Measurements from ENCODE around the gene TUBB4B.

Gene TUBB4B

DNA sequence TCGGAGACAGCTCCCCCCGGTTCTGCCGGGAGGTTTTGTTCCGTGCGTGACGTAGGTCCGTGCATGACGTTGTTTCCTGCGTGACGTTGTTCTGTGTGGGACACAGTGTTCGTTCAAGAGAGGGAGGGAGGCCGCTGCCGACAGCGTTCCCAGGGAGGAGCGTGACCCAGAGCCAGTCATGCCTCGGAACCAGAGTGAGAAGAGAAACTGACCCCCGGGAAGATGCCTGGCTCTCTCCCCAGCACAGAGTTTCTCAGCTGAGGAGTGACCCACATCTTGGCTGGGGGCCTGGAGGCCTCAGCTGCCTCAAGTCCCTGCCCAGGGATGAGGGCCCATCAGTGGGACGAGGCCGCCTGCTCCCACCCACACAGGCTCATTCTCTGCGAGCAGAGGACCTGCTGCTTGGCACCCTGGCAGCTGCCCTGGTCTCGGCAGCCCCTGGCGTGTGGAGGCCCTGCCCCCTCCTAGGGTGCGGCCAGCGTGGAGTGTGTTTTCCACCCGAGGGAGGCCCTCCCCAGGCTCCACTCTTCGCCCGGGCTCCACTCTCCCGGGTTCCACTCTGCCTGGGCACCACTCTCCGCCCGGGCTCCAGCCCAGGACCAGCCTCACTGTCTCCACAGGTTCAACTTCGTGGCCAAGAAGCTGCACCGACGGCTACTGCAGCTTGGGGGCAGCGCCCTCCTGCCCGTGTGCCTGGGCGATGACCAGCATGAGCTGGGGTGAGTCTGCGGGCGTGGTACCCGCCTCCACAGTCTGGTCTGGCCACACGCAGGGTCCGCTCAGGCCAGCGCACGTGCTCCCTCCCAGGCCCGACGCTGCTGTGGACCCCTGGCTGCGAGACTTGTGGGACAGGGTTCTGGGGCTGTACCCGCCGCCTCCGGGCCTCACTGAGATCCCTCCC is 27.7 kb upstream of the TUBB4B start:
- DNase-seq = no peak

DNA sequence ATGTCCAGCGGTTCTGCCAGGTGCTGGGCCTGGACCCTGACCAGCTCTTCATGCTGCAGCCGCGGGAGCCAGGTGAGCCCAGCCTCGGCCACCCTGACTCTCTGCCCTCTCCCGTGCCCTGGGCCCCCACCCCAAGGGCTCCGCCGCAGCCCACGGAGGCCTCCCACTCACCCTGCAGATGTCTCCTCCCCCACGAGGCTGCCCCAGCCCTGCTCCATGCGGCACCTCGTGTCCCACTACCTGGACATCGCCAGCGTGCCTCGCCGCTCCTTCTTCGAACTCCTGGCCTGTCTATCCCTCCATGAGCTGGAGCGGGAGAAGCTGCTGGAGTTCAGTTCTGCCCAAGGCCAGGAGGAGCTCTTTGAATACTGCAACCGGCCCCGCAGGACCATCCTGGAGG is 26.5 kb upstream of the TUBB4B start:
- no peak for DNase-seq

DNA sequence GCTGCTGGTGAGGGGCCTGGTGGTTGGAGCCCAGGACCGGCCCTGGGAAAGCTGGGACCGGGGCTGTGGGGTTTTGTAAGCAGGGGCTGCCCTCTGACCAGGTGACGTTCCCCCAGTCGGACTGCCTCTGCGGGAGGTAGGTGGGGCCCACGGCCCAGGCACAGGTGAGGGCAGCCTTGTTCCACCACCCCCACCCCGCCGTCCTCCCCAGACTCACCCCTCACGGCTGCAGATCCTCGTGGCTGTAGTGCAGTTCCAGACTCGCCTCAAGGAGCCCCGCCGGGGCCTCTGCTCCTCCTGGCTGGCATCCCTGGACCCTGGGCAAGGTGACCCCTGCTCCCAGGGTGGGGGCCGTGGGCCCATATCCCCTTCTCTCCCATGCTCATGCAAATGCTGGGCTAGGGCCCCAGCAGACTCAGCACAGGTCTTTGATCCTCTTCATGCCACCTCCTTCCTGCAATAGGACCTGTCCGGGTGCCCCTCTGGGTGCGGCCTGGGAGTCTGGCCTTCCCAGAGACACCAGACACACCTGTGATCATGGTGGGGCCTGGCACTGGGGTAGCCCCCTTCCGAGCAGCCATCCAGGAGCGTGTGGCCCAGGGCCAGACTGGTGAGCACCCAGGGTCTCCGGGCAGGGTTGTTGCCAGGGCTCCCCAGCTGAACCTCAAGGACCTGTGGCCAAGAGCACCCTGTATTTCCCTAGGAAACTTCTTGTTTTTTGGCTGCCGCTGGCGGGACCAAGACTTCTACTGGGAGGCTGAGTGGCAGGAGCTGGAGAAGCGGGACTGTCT is 25.7 kb upstream of the TUBB4B start:
- DNase-seq = no peak

DNA sequence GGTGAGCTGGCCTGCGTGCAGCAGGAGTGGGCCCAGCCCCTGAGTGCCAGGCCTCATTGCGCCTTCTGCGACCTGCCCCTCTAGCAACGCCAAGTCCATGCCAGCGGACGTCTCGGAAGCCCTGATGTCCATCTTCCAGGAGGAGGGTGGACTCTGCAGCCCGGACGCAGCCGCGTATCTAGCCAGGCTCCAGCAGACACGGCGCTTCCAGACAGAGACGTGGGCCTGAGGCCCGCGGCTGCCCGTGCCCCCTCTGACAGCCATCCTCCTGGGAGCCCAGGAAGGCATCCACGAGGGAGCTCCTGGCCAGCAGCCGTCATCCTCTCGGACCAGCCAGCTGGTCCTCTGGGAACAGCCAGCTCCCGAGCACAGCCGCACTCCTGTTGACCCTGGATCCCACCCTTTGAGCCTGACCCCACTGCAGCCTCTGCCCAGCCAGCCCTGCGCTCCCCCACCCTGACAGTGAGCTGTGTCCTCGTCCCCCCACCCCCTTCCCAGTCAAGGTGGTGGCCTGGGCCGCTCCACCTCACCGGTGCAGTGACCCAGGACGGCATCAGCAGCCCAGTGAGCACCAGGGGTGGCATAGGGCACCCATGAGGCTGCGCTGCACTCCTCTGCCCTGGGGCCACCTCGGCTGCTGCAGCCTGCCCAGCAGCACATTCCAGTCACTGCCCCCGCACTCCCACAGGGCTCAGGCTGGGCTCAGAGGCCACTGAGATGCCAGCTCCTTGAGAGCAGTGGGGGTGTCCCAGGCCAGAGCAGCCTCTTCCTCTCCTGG is 24.7 kb upstream of the TUBB4B start:
- DNase-seq = no peak

DNA sequence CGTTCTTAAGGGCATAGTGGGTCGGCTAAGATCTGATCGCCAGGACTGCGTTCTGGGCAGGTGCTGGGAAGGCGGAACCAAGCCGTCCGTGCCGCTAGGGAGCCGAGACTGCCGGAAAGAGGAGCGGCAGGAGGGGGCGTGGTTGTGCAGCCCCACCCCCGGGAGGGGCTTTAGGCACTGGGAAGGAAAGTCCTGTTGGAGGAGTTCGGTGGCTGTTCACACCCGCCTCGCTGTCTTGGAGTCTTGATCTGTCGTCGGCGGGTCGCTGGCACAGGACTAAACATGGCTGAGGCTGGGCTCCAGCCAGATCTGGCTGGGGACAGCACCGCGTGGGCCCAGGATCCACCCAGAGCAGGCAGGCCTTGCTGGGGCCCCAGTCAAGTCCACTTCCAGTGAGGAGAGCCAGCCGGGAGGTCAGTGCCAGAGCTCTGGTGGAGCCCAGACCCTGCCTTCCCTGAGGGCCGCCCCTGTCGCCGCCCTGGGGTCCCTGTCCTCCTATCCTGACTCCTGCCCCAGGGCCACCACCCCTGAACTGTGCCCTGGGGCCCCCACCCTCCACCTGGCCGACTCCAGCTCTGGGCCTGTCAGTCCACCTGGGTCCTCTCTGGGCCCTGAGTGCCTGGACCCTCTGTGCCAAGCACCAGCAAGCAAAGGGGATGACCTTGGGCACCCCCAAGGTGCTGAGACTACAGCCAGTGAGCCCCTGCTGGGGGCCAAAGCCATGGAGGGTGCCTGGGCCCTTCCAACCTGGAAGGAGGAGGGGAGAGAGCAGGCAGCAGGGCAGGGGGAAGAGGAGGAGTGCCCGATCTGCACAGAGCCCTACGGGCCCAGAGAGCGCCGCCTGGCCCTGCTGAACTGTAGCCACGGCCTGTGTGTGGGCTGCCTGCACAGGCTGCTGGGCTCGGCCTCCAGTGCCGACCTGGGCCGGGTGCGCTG is 23.5 kb upstream of the TUBB4B start:
- no peak for DNase-seq

DNA sequence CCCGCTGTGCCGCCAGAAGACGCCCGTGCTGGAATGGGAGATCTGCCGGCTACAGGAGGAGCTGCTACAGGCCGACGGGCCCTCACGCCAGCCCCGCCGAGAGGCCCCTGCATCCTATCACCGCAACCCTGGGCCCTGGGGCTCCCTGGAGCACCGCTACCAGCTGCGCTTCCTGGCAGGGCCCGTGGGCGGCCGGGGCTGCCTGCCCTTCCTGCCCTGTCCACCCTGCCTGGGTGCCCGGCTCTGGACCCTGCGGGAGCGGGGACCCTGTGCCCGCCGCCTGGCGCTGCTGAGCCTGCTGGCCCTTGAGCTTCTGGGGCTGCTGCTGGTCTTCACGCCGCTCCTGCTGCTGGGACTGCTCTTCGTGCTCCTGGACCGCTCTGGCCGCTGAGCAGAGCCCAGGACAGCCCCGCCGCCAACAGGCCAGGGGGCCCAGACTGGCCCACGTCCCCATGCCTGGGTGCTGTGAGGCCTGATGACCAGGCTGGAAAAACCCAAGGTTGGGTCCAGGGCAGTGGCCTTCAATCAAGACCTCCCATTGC is 22.8 kb upstream of the TUBB4B start:
- no peak for DNase-seq

DNA sequence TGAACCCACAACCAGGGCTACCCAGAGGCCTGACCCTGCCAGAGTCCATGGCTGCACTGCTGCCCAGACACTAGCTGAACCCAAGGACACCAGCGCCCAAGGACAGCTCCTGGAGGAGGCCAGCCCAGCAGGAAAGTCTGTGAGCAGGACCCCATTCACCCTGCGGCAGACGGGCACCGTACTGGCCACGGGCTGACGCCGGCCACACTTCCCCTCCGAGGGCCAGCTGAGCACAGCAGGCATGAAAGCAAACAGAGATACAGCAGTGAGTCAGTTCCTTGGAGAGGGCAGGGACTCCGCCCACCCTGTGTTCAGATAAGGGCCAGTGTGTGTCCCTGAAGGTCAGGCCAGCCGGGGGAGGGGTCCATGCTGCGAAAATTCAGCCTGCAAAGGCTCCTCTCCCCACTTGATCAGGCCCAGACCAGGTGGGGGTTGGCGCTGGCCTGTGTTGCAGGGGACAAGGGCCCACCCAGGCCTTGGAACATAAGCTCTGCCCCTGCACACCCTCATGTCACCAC is 22.3 kb upstream of the TUBB4B start:
- no peak for DNase-seq

DNA sequence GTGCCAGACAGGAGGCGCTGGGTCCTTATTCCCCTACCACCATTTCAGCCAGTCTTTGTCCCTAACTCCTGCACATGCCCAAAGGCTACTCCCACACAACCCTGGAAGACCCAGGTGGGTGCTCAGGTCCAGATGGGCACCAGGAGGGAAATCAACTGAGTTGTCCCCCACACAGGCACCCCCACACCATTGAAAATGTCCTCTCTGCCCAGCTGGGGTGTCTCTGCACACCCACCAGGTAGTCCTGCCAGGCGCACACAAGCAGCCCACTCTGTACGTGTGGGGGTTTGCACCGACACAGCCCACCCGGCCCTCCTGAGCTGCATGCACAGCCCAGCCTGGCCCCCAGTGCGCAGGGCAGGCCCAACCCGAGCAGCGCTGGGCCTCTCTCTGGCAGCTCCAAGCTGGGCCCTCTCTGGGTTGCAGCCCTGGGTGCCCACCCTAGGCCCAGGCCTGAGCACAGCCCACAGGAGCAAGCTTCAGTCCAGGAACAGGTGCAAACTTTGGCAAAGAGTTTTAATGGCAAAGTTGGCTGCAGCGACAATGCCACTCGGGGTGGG is 21.2 kb upstream of the TUBB4B start:
- DNase-seq = no peak

DNA sequence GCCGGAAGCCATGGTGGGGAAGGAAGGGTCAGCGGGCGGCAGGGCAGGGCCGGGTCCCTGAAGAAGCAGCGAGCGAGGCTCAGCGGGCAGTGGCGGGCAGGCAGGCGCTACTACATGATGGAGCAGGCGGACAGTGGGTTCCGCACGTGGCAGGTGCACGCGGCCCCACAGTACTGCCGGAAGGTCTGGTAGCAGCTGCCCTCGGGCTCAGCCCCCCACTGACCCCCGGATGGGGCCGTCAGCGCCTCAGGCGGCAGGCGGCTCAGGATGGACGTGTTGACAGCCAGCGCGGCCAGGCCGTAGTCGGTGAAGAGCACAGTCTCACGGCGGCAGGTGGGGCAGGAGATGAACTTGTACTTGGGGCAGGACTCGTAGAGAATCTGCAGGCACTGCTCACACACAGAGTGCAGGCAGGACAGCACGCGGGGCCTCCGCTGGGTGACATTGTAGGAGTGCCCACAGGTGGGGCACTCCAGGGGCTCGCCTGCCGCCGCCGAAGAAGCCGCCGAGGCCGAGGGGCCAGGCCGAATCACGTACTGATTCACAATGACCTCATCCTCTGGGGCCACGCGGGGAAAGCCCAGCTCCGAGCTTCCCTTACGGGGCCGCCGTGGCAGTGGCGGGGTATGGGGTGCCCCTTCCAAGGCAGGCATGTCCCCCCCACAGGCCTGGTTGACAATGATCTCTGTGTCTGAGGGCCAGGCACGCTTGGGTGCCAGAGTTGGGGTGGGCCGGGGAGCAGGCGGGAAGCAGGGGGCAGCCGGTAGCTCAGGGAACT is 20.6 kb upstream of the TUBB4B start:
- no peak for DNase-seq

DNA sequence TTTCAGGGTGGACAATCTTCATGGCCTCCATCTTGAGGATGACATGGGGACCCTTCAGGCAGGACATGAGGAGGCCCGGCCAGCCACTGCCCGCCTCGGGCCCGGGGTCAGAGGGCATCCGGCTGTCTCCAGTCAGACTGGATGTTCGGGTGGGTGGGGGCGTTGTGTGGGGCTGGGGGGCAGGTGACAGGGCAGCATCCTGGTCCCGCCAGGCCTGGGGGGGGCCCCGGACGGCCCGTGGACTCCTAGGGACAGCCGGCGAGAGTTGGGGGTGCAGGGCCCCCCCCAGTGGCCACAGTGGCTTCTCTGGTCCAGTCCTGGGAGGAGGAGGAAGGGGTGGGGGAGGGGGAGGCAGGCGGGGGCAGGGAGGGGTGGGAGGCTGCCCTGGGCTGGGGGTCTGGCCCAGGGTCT is 20.0 kb upstream of the TUBB4B start:
- no peak for DNase-seq

DNA sequence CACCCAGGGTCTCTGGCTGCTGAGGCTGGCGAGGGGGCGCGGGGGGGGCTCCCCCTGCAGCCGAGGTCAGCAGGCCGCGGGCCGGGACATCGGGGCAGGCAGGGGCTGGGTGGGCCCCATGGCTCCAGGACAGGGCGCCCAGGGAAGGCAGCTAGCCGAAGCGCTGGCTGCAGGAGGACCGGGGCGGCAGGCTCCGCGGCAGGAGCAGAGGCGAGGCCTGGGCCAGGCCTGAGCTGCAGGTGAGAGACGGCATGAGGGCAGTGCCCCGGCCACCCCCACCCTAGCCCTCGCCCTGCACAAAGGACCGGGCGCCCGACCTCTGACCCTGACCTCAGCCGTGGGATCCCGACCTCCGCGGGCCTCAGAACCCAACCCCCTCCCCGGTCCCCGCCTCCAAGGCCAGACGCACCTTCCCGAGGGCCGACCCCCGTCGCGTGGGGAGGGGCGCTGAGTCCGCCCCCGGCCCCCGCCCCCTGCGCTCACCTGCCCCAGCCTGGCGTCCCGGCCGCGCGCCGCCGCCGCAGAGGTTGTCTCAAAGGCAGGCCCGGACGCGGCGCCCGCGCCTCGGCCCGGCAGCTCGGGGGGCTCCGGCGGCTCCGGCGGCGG is 19.5 kb upstream of the TUBB4B start:
- DNase-seq = no peak

DNA sequence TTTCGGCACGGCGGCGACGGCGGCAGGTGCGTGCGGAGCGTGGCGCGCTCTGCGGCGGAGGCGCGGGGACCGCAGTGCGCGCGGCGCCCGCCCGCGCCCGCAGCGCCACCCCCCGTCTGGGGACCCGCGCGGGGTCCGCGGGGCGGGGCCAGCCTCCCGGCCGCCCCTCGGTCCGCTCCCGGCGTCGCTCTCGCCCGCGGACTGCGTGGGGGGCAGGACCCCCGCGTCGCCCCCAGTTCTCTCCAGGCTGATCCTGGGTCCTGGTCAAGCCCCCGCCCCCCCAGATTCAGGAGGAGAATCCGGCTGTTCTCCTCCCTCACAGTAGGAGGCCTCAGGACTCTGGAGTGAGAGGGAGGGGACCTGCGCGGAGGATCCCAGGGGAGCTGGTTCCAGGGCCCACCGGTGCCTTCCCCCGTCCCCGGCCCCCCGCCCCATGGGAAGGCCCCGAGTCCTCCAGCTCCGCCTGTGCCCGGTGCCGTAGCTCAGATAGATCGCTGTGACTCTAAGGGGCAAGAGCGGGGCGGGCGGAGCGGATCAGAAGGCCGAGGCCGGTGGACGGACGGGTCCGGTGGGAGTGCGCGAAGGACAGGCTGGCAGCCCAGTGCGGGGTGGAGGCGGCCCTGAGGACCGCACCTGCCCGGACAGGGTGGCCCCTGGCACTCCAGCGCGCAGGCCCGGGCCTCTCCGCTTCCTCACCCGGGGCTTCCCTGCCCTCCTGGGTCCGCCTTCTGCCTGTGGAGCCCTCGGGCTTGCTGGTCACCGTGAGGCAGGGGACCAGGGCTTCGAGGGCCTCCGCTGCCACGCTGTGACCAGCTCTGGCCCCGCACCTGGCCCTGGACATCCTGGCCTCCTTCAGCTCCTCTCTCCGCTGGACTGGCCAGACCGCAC is 18.7 kb upstream of the TUBB4B start, which contains the start of gene RNF208:
RNF208 (minus strand) TSS at position 51 of the 888 bp plus-strand sequence. CDS start 1,028 bp downstream, outside the sequence.
- DNase-seq = no peak

DNA sequence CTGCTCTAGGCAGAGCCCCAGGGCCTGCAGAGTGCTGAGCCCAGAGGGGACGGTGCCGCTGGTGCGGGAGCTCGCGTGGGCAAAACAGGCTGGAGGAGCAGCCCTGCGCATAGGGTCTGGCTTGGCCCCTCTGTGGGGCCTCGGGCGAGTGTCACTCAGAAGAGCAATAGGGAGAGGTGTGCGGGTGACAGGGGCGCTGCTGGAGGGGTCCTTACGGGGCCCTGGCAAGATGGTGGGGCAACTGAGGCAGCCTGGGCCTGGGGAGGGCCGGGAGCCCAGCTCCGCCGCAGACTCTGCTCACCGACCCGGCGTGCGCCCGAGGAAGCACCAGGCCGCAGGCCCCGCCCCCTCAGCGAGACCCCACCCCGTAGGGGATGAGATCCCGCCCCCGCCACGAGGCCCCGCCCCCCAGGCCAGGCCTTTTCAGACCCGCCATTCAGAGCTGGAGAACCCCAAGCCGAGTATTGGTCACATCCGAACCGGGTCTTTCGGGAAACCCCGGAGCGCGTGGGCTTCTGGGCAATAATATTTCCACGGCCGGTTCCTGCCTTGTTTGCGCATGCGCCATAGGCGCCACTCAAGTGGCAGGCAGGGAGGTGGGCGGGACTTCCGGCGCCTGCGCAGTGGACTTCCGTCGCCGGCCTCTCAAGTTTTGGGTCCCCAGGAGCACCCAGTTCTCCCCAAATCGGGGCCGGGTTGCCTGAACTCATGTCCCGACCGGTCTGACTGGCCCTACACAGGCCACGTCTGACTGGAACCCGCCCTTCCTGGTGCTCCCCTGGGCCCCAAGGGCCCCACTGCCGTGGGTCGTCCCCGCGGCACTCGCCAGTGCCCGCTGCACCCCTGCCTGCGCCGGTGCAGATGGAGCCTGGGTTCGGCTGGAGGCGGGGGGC is 17.8 kb upstream of the TUBB4B start:
- DNase-seq = peak; percentile 99

DNA sequence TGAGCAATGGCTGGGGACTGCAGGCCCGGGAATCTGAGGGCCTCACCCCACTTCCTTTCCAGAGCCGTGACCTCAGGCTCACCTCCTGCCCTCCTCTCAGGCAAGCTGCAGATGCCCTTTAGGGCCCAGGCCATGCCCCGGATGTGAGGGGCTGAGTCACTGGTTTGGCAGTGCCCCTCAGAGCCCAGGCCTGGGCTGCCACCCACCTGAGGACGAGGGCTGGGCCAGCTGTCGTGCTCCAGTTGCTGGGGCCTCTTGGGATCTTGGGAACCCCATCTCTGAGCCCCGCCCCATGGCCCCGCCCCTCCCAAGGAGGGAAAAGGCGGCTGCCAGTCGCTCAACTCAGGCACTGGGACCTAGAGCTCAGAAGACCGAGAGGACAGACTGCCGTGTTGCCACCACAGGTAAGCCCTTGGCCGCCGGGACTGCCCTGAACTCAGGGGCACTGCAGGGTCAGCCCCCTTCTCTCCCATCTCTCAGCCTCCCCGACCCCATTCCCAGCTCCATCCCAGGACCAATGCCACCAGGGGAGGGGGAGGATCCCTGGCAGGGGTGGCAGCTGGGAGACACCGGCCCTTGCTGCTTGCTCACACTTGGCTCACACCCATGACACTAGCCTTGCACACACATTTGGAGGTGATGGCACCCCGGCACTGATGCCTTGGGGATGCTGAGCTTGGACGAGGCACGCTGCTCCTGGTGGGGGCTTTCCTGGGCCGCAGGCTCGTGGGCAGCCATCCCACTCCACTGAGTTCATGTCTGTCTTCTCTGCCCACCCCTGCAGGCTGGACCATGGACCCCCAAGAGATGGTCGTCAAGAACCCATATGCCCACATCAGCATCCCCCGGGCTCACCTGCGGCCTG is 16.0 kb upstream of the TUBB4B start, which contains the start of gene CYSRT1:
CYSRT1 (plus strand) TSS at position 345 of the 865 bp plus-strand sequence; CDS start at position 793, 448 bp downstream.
- no peak for DNase-seq

DNA sequence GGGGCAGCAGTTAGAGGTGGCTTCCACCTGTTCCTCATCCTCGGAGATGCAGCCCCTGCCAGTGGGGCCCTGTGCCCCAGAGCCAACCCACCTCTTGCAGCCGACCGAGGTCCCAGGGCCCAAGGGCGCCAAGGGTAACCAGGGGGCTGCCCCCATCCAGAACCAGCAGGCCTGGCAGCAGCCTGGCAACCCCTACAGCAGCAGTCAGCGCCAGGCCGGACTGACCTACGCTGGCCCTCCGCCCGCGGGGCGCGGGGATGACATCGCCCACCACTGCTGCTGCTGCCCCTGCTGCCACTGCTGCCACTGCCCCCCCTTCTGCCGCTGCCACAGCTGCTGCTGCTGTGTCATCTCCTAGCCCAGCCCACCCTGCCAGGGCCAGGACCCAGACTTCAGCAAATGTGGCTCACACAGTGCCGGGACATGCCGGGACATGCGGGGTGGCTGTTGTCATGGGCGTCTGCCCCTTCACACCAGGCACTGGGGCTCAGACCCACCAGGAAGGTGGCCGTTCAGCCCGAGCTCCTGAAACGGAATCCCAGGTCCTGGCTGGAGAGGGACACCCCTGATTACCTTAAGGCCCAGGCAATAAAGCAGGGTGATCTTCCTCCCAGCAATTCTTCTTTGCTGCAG is 15.3 kb upstream of the TUBB4B start:
- no peak for DNase-seq

Measured in stimulated activated CD8-positive, alpha-beta memory T cell treated with anti-CD3 and anti-CD28 coated beads, Interleukin-4, amount 100 ng/mL, for 48 hours (primary cell).